Ovary (tissue), 9 donors: ENCODE data around the gene SLC4A5. TPM values are rescaled to one million over a fixed set of nuclear protein-coding genes. Genes with fewer than 3 reads are reported as not detected.

Source experiments
- DNase-seq, 5 donors: peaks; one replicate each; pipeline ENCODE4 v3.0.0-alpha.2; 2019 to 2020
- H3K27ac ChIP-seq, 2 donors: fragments of 200-600 bp; one replicate each; pipeline versions ENCODE4 v1.5.1 to v1.8.0; 2019 to 2022
- H3K27me3 ChIP-seq: fragments of 200-600 bp; one replicate; pipeline ENCODE4 v1.8.0; 2022
- H3K36me3 ChIP-seq: fragments of 200-600 bp; sonication (generic); one replicate; pipeline ENCODE4 v1.5.1; 2019
- H3K4me1 ChIP-seq: one replicate; pipeline ENCODE4 v1.8.1; 2013; ENCODE audit warnings: mild to moderate bottlenecking, moderate library complexity; ENCODE audit not compliant: insufficient read depth
- H3K4me3 ChIP-seq: fragments of 200-600 bp; sonication (generic); one replicate; pipeline ENCODE4 v1.5.1; 2017
- H3K9me3 ChIP-seq, 2 donors: fragments of 200-600 bp in 1 of 2; sonication (generic) in 1 of 2; one replicate each; pipeline versions ENCODE4 v1.5.1 to v1.8.1; 2013 to 2019; ENCODE audit warnings: mild to moderate bottlenecking in 1 of 2, moderate library complexity in 1 of 2
- EP300 ChIP-seq: sonication (generic); formaldehyde crosslinking; IDR thresholded peaks from one replicate; pipeline ENCODE4 v1.6.1; 2017; ENCODE audit warnings: antibody characterized with exemption
- POLR2A ChIP-seq: fragments of 450-650 bp; IDR thresholded peaks from one replicate; pipeline ENCODE4 v1.6.1; 2017; ENCODE audit warnings: antibody characterized with exemption, mild to moderate bottlenecking, moderate library complexity
- WGBS, 3 donors: extraction: QIAGEN DNeasy Blood & Tissue Kit in 1 of 3; methylation state at CpG; one replicate each; pipeline versions ENCODE4 v1.1.5 to v1.1.7; 2013 to 2017; 5-methylcytosine and 5-hydroxymethylcytosine counted together
- intact Hi-C, 4 donors: fragments of 100-400 bp; cut with DNase I; formaldehyde crosslinking; loops; one replicate each; pipeline versions ENCODE4 v1.11.0 to v1.15.1; 2022 to 2023
- polyA plus RNA-seq, 2 donors: library from polyadenylated mRNA; stranded (reverse); fragments of 200-250 nt in 1 of 2; fragments of 350-450 nt in 1 of 2; fragmentation: Illumina TruSeq in 1 of 2; extraction: RNeasy Lipid Tissue Mini Kit (QIAGEN cat#74804) in 1 of 2; gene quantifications; one replicate each; pipeline ENCODE4 v1.2.3, GENCODE V29; 2013 to 2014
- total RNA-seq, 7 donors: library from RNA; depleted of rRNA in 2 of 7; stranded (reverse); fragments of >200 nt in 2 of 7; fragmentation: NEBNext Ultra II Directional in 3 of 7; extraction: Animal tissue kit (Norgen Biotek cat#: 25700) in 3 of 7; gene quantifications; one replicate each; pipeline versions ENCODE4 v1.1.0 to v1.2.4, GENCODE V29; 2016 to 2023
- TF ChIP-seq, protein P1 (sequence below), 3 donors: fragments of 450-650 bp in 2 of 3; fragments of 200-600 bp in 1 of 3; IDR thresholded peaks; one replicate each; pipeline versions ENCODE4 v1.5.1 to v1.8.0; 2016 to 2022; ENCODE audit warnings: antibody characterized with exemption in 3 of 3, mild to moderate bottlenecking in 1 of 3
- donor health status: DM: no; HTN: no; CAD: no; lungs with moderate emphysema.
- donor health status: DM: no; HTN: no; CAD: no.
- donor health status: Bipolar disorder and iron deficiency.
- donor health status: DM: yes; HTN: yes; CAD: no.
- donor health status: DM: no; HTN: no; CAD: no.
- donor health status: DM: yes; HTN: yes; CAD: no.

SLC4A5 gene
- total and polyA plus RNA-seq, 9 donors: 1.1 to 6.3 (median 2.4) TPM

DNA sequence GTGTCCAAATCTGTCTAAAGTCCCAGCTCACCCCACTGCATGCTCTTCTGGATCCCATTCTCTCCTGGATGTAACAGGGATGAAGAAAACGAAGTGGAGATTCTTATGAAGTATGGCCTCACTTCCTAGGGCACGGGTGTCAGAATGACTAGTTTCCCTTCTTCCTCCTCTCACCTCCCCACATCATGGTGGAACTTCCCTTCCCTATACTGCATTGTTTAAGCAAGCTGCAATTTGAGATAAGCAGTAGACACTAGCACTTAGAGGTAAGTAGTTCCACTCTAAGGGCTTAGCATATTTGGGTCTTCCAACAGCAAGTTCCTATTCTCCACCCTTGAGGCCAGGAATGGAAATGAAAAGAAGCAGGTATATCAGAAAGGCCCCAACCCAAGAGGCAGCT lies 29.7 kb downstream of the SLC4A5 start:
- intact Hi-C loops: no loop called here
- no peak overlapping the region for H3K27ac ChIP-seq
- TF ChIP-seq, protein P1, sequence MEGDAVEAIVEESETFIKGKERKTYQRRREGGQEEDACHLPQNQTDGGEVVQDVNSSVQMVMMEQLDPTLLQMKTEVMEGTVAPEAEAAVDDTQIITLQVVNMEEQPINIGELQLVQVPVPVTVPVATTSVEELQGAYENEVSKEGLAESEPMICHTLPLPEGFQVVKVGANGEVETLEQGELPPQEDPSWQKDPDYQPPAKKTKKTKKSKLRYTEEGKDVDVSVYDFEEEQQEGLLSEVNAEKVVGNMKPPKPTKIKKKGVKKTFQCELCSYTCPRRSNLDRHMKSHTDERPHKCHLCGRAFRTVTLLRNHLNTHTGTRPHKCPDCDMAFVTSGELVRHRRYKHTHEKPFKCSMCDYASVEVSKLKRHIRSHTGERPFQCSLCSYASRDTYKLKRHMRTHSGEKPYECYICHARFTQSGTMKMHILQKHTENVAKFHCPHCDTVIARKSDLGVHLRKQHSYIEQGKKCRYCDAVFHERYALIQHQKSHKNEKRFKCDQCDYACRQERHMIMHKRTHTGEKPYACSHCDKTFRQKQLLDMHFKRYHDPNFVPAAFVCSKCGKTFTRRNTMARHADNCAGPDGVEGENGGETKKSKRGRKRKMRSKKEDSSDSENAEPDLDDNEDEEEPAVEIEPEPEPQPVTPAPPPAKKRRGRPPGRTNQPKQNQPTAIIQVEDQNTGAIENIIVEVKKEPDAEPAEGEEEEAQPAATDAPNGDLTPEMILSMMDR (IDR thresholded peaks at IDR 0.05): no peak
- no peak for TF ChIP-seq EP300
- no peak for TF ChIP-seq POLR2A
- no peaks in the 10 kb centered on the region for H3K36me3 ChIP-seq
- H3K9me3 ChIP-seq: no peaks in the 10 kb centered on the region
- no peaks in the 10 kb centered on the region for H3K27me3 ChIP-seq
- DNase-seq: no peak
- no peak overlapping the region for H3K4me3 ChIP-seq
- peaks cover 3% of the 10 kb centered on the region for H3K4me1 ChIP-seq
- 85 to 90% (median 88%) methylated on average over 2 of the region's 2 CpGs for WGBS, 3 donors

DNA sequence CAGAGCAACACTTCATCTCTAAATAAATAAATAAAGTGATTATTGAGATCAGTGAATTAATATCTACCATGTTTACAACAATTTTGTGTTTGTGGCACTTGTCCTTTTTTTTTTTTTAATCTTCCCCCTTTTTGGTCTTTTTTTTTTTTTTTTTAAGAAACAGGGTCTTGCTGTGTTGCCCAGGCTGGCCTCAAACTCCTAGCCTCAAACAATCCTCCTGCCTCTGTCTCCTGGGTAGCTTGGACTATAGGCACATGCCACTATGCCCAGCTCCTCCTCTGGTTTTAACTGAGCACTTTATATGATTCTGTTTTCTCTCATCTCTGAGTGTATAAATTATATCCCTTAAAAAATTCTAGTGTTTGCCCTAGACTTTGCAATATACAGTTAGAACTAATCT lies 30.3 kb downstream of the SLC4A5 start:
- H3K36me3 ChIP-seq: no peaks in the 10 kb centered on the region
- no peak for DNase-seq
- H3K9me3 ChIP-seq: no peaks in the 10 kb centered on the region
- H3K27ac ChIP-seq: no peak overlapping the region
- no peak overlapping the region for H3K4me3 ChIP-seq
- TF ChIP-seq, protein P1 (IDR thresholded peaks at IDR 0.05): no peak
- no peak for TF ChIP-seq POLR2A
- TF ChIP-seq EP300: no peak
- peaks cover 3% of the 10 kb centered on the region for H3K4me1 ChIP-seq
- H3K27me3 ChIP-seq: no peaks in the 10 kb centered on the region
- intact Hi-C loops: no loop called here

DNA sequence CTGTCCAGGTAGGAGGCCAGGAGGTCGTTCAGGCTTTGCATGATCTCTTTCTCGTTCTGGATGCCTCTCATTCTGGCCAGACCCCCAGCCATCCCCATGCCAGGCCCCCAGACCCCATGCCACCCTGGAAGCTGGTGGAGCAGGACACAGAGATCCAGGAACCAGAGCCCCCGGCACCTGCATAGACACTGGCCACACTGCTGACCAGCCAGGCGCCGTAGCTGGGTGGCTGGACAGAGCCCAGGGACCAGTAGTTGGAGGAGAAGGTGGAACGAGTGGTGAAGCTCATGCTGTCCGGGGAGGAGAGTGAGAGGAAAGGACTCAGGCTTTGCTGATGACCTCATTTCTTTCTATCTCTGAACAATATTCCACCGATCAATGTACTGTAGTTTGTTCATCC lies 35.5 kb downstream of the SLC4A5 start:
- intact Hi-C loops: no loop called here
- WGBS, 3 donors: 87 to 92% (median 88%) methylated on average over 8 of the region's 8 CpGs

DNA sequence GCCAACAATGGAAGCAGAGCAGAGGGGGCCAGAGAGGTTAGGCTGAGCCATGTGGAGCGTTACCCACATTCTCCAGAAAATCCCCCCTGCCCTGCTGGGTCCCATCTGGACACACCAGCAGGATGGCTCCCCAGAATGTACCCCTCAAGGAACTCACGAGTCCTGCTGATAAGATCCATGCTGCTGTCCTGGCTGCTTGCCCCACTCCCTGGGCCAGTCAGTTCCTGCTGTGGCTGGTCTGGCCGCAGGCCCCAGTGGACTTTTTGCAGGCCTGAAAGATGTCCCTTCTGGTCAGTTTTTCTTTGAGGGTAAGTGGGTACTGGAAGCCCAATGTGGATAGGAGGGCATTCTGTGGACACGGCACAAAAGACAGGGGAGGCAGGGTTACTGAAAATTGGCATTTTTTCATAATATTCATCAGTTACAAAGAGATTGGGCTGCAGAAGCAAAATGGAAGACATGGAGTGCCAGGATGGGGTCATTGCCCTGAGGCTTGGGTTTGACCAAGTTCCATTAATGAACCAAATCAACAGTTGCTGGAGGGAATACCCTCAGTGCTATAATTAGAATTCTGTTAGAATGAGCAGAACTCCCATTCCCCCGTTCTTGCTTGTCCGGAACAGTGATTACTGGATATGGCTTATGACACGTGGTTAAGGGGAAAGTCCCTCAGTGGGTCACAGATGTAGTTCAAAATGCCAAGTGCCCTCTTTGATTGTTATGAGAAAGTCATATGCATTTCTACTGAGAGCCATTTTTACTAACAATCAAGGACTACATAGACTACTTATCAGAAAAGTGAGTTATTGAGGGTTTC lies 38.7 kb downstream of the SLC4A5 start:
- H3K27me3 ChIP-seq: no peaks in the 10 kb centered on the region
- no peak overlapping the region for H3K27ac ChIP-seq
- H3K9me3 ChIP-seq: no peaks in the 10 kb centered on the region
- TF ChIP-seq, protein P1 (IDR thresholded peaks at IDR 0.05): no peak
- TF ChIP-seq POLR2A (no peak), EP300 (no peak)
- intact Hi-C loops: no loop called here
- 73 to 81% (median 75%) methylated on average over 7 of the region's 7 CpGs for WGBS, 3 donors
- no peaks in the 10 kb centered on the region for H3K4me1 ChIP-seq
- H3K36me3 ChIP-seq: no peaks in the 10 kb centered on the region
- DNase-seq: no peak
- H3K4me3 ChIP-seq: no peak overlapping the region

More for the DNA sequence above, 35.5 kb downstream of the SLC4A5 start:
- no peak overlapping the region for H3K4me3 ChIP-seq
- TF ChIP-seq, protein P1 (IDR thresholded peaks at IDR 0.05): no peak
- TF ChIP-seq EP300 (no peak), POLR2A (no peak)
- DNase-seq: no peak
- H3K4me1 ChIP-seq: no peaks in the 10 kb centered on the region
- no peaks in the 10 kb centered on the region for H3K27me3 ChIP-seq
- no peak overlapping the region for H3K27ac ChIP-seq
- no peaks in the 10 kb centered on the region for H3K36me3 ChIP-seq
- H3K9me3 ChIP-seq: no peaks in the 10 kb centered on the region
